GM12872 (cell line): ENCODE results near the gene GSTA2.

Source experiments
- TF ChIP-seq, protein P1 (sequence below): IDR thresholded peaks from 3 replicates; pipeline ENCODE4 v1.5.1; 2011; ENCODE audit warnings: low read depth, mild to moderate bottlenecking, low read length, moderate library complexity; ENCODE audit not compliant: insufficient read depth

The GSTA2 gene

DNA sequence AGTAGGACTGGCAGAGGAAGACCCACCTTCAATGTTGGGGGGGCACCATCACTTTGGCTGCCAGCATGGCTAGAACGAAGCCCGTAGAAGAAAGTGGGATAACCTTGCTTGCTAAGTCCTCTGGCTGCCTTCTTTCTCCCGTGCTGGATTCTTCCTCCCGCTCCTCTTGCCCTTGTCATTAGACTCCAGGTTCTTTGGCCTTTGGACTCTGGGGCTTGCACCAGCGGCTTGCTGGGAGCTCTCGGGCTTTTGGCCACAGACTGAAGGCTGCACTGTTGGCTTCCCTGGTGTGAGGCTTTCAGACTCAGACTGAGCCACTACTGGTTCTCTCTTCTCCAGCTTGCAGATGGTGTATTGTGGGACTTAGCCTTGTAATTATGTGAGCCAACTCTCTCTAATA is 28.2 kb downstream of the GSTA2 start:
- TF ChIP-seq, protein P1, sequence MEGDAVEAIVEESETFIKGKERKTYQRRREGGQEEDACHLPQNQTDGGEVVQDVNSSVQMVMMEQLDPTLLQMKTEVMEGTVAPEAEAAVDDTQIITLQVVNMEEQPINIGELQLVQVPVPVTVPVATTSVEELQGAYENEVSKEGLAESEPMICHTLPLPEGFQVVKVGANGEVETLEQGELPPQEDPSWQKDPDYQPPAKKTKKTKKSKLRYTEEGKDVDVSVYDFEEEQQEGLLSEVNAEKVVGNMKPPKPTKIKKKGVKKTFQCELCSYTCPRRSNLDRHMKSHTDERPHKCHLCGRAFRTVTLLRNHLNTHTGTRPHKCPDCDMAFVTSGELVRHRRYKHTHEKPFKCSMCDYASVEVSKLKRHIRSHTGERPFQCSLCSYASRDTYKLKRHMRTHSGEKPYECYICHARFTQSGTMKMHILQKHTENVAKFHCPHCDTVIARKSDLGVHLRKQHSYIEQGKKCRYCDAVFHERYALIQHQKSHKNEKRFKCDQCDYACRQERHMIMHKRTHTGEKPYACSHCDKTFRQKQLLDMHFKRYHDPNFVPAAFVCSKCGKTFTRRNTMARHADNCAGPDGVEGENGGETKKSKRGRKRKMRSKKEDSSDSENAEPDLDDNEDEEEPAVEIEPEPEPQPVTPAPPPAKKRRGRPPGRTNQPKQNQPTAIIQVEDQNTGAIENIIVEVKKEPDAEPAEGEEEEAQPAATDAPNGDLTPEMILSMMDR, result no peak

DNA sequence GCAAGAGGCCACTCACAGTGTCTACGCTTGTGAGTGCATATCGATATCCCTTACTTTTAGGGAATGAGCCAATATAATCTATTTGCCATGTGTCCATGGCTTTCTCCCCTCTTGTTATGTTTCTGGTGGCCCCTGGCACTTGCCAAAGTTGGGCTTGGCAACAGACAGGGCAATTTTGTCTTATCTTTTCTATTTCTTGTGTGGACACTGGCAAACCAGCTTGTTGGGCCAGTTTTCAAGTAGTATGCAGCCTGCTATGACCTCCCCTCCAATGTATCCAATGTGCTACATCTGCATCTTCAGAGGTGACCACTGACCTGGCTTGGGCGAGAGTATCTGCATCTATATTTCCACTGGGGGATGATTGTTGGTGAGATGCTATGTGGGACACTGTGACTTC is 29.2 kb downstream of the GSTA2 start:
- TF ChIP-seq, protein P1, result no peak

DNA sequence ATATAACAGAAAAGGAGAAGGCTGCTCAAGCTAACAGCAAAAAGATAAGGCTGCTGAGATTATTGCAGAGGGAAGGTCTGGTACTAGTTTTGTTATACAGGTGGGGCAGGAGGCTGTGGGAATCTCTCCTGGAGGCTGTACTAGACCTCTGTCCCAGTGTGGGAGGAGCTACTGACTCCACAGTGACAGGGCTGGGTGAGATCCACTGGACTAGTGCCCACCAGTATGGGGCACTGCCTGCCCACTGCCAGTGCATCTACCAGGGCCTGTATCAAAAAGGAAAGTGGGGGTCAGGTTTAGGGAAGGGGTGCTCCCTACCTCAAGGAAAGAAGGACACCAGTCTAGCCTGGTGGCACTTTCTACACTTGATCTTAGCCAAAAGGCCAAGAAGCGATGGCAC is 30.1 kb downstream of the GSTA2 start:
- TF ChIP-seq, protein P1, result no peak

DNA sequence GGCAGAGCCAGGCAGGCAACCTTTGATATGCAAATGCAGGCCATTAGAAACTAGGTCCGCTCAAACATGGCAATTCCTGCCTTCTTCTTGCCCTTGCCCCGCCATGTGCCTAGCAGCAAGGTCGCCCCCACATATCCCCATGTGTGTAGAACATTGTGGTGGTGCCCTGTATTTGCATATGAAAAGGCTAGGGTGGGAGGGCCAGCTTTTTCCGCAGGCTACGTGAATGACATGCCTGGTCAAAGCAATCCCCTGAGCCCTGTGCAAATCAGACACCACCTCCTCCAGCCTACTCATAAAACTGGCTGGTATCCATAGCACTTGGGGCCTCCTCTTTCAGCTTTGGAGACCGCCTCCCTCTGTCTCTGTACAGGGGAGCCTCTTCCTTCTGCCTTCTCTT is 31.6 kb downstream of the GSTA2 start:
- TF ChIP-seq, protein P1, result no peak

DNA sequence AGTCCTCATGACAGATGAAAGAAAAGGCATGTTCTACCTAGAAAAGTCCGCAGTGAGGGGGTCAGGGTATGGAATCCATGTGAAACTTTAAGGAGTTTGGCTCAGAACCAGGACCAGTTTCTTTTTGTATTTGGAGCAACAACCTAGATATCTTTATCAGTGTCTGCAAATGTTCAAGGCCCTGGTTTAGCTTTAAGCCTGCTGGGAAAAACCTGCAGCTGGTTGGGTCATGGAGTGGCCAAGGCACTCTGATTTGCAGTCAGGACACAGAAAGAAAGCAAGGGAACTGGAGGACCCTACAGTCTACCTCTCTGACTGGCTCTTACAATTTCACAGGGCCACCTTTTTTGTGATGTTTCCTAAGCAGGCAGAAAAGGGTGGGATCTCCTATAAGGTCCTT is 33.7 kb downstream of the GSTA2 start:
- TF ChIP-seq, protein P1, result no peak

DNA sequence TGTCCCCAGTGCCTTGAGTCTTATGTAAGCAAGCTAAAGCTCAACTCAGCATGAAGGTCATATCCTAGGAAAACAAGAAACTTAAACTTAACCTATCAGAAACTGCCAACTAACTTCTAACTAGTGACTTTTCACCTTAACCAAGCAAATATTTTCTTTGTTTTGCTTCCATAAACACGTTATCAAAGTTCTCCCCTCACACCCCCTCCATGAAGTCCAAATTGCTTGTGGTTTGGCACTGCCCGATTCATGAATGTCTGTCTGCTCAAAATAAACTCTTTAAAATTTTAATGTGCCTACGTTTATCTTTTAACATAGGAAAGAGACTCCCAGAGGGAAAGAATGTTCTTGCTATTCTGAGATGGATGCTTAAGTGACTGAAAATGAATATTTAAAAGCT is 34.9 kb downstream of the GSTA2 start:
- TF ChIP-seq, protein P1, result no peak

DNA sequence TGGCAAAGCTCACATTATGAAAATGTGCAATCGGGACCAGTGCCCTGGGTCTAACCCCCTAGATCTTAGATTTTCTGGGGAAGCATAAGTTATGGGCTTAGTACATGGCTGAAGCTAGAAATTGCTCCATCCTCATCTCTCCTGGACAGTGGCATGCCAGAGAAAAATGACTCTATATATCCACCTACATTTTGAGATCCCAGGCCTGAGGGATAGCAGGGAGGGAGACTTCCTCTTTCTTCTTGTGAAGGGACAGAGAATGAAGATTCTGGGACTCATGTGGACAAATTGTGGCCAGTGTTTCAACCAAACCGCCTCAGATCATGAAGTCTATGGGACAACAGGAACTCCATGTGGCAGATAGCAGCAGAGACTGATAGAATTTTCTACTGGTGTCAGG is 35.4 kb downstream of the GSTA2 start:
- TF ChIP-seq, protein P1, result no peak

DNA sequence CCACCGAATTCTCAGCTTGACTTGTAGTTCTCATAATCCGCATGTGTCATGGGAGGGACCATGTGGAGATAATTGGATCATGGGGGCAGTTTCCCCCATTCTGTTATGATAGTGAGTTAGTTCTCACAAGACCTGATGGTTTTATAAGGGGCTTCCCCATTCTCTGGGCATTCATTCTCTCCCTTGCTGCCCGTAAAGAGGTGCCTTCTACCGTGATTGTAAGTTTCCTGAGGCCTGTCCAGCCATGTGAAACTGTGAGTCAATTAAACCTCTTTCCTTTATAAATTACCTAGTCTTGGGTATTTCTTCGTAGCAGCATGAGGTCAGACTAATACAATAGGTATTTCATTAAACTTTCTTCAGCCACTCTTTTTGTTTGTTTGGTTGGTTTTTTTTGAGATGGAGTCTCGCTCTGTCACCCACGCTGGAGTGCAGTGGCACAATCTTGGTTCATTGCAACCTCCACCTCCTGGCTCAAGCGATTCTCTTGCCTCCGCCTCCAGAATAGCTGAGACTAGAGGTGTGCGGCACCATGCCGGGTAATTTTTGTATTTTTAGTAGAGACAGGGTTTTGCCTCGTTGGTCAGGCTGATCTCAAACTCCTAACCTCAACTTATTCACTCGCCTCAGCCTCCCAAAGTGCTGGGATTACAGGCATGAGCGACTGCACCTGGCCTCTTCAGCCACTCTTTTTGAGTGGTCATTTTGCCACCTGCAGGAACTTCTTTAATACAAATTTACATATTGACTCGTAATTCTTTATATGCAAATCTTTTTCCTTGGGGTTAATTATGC is 36.3 kb downstream of the GSTA2 start:
- TF ChIP-seq, protein P1, result no peak
